Measurements from ENCODE around the gene TP53TG5. TPM values are rescaled to one million over a fixed set of nuclear protein-coding genes. Genes with fewer than 3 reads are reported as not detected.

Gene TP53TG5
- total RNA-seq, 4 donors from 2014 or later: not detected

DNA sequence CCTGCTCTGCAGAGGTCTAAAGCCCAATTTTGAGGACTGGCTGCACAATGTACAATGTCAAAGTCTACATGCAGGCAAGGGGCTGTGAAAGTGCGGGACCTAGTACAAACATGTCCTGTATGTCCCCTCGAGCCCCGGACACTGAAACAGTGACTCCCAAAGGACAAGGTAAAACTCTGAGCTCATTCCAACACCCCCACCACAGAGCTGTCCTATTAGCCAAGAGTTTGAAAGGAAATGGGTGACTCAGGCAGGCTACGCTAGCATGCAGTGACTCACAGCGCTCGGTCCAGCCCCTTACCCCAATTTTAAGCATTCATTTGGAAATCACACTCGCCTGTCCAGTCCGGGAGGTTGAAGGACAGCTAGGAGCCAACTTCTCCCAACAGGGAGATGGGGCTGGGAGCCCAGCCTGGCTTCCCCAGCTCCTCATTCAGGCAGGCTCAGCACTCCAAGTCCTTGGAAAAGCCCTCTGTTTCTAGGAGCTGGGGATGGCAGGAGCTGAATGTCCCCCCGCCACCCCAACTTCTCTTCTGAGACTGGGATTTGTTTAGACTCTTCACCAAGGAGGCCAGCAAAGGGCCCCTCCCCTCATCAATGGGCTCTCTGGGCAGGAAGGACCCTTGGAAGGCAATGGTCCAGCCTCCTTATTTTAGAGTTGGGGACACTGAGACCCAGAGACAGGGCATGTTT is 33.8 kb downstream of the TP53TG5 start:
- WGBS, 2 donors: 26 to 30% methylated on average over 9 of the region's 9 CpGs
- peak in 1 of 2 donors; percentile 64 for DNase-seq (ENCODE audit: low spot score in 2 of 2)
- intact Hi-C loops (cut with DNase I; ENCODE audit: low total_unique reads): no loop called here
- no peak overlapping the region for H3K4me3 ChIP-seq (ENCODE audit: low read depth, poor library complexity, severe bottlenecking)
- TF ChIP-seq POLR2A (IDR thresholded peaks at IDR 0.05): no peak
- TF ChIP-seq CTCF (IDR thresholded peaks at IDR 0.05): no peak

- DNase-seq (ENCODE audit: low spot score in 2 of 2): no peak
- H3K4me3 ChIP-seq (ENCODE audit: low read depth, poor library complexity, severe bottlenecking): no peak overlapping the region
- intact Hi-C loops (cut with DNase I; ENCODE audit: low total_unique reads): no loop called here
- WGBS, 2 donors: 39 to 56% methylated on average over 6 of the region's 6 CpGs
- TF ChIP-seq POLR2A (IDR thresholded peaks at IDR 0.05): no peak
- peak in 1 of 3 donors; percentile 35 for TF ChIP-seq CTCF (IDR thresholded peaks at IDR 0.05)
These were observed 34.5 kb downstream of the TP53TG5 start for GRCh38 chr20:45343532-45344167.

- intact Hi-C loops (cut with DNase I; ENCODE audit: low total_unique reads): no loop called here
- WGBS, 2 donors: 41 to 59% methylated on average over 6 of the region's 6 CpGs
- no peak for DNase-seq (ENCODE audit: low spot score in 2 of 2)
- no peak for TF ChIP-seq POLR2A (IDR thresholded peaks at IDR 0.05)
- TF ChIP-seq CTCF (IDR thresholded peaks at IDR 0.05): no peak
- no peak overlapping the region for H3K4me3 ChIP-seq (ENCODE audit: low read depth, poor library complexity, severe bottlenecking)
These were observed 35.1 kb downstream of the TP53TG5 start for GRCh38 chr20:45342855-45343531.

GRCh38 chr20:45341939-45342854 is 35.9 kb downstream of the TP53TG5 start:
- no peak for TF ChIP-seq POLR2A (IDR thresholded peaks at IDR 0.05)
- peak in 1 of 2 donors; percentile 48 for DNase-seq (ENCODE audit: low spot score in 2 of 2)
- 25 to 30% methylated on average over 16 of the region's 16 CpGs for WGBS, 2 donors
- H3K4me3 ChIP-seq (ENCODE audit: low read depth, poor library complexity, severe bottlenecking): no peak overlapping the region
- intact Hi-C loops (cut with DNase I; ENCODE audit: low total_unique reads): no loop called here

GRCh38 chr20:45341579-45341938 is 36.6 kb downstream of the TP53TG5 start:
- whole genome bisulfite sequencing, 2 donors: 45 to 48% methylated on average over 3 of the region's 3 CpGs
- TF ChIP-seq CTCF (IDR thresholded peaks at IDR 0.05): no peak
- no peak for TF ChIP-seq POLR2A (IDR thresholded peaks at IDR 0.05)
- no peak for DNase-seq (ENCODE audit: low spot score in 2 of 2)
- intact Hi-C loops (cut with DNase I; ENCODE audit: low total_unique reads): no loop called here
- H3K4me3 ChIP-seq (ENCODE audit: low read depth, poor library complexity, severe bottlenecking): no peak overlapping the region

Data from lower leg skin (tissue), 4 donors.